ENCODE results near the gene ATOH8. TPM values are rescaled to one million over a fixed set of nuclear protein-coding genes. Genes with fewer than 3 reads are reported as not detected.

Gene ATOH8
- total and polyA plus RNA-seq, 2 donors (not counting 3 experiments of a cell fraction or from before 2014, with no cell fraction given), result 10.3 to 12.8 TPM

DNA sequence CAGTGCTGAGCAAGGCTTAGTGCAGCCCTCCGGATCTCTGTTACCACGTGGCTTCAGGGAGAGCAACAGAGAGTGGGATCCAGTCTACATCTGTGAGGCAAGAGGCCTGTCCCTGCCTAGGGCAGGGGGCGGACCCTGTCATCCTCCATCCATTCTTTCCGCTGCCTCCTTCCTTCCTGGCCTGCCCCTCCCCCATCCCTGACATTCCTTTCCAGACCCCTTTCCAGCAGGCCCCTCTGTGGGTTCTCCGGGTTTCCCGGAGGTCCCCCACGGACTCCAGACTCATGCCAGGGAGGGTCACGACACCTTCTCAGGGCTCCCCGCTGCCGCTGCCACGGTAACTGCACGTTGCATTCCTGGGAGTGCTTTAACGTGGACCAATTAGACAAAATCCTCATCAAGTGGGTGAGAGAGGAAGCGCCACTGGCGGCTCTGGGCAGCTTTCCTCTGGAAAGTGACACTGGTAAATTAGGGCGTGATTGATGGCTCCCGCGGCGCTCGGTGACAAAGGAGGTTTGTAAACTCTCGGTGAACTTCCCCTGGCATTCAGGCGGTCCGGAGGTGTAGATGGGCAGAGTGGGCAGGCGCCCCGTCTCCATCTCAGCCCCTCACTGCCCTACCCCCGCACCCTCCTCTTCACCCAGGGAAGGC, 11.4 kb downstream of the ATOH8 start:
- H3K79me2 ChIP-seq (ENCODE audit: control insufficient read depth, insufficient read depth, low read length), result no peaks in the 10 kb centered on the region
- peaks cover 35% of the 10 kb centered on the region for H3K4me1 ChIP-seq (ENCODE audit: control insufficient read depth, extremely low read depth, insufficient read depth, low read length)
- FAIRE-seq (no peak), DNase-seq (ENCODE audit: low read depth, low spot score) (peak; percentile 30)
- peak overlapping the region; percentile 15 for H2AFZ ChIP-seq (ENCODE audit: low read depth, low read length)
- no peaks in the 10 kb centered on the region for H3K27me3 ChIP-seq (ENCODE audit: control insufficient read depth in 2 of 2, insufficient read depth in 2 of 2, low read length in 2 of 2)
- H3K4me3 ChIP-seq (replicated peaks in 1 of 3; ENCODE audit: insufficient read depth in 1 of 3, low read depth in 1 of 3, low read length in 3 of 3), result no peak overlapping the region
- no peak overlapping the region for H3K4me2 ChIP-seq (ENCODE audit: insufficient read depth, low read length)
- TF ChIP-seq EZH2 (IDR thresholded peaks at IDR 0.05; ENCODE audit: borderline replicate concordance, low read depth, low read length, severe bottlenecking) (no peak), POLR2AphosphoS5 (IDR thresholded peaks at IDR 0.05; ENCODE audit: insufficient read depth, low read depth, low read length) (no peak), JUN (IDR thresholded peaks at IDR 0.05; ENCODE audit: borderline replicate concordance, insufficient read depth, insufficient read length, low read depth) (no peak), POLR2A (IDR thresholded peaks at IDR 0.05; ENCODE audit: low read depth, low read length) (no peak), GATA2 (IDR thresholded peaks at IDR 0.05; ENCODE audit: insufficient read depth, insufficient read length, low read depth, low read length) (no peak)
- H4K20me1 ChIP-seq (replicated peaks; ENCODE audit: control insufficient read depth, extremely low read depth, insufficient read depth, low read length), result no peaks in the 10 kb centered on the region
- no peaks in the 10 kb centered on the region for H3K9me1 ChIP-seq (replicated peaks; ENCODE audit: control insufficient read depth, extremely low read depth, insufficient read depth, low read length)
- CTCF ChIA-PET, result interaction anchor here (0.6 to 2.7 kb wide), 4 partner anchors 15 to 62 kb away, joined by 3 to 10 read pairs (median 4); no protein-coding TSS in a partner anchor
- no peaks in the 10 kb centered on the region for H3K36me3 ChIP-seq (ENCODE audit: control insufficient read depth in 2 of 2, extremely low read depth in 1 of 2, insufficient read depth in 2 of 2, low read length in 2 of 2)
- H3K9ac ChIP-seq (replicated peaks; ENCODE audit: extremely low read depth, insufficient read depth, low read length), result no peak overlapping the region
- intact Hi-C loops (cut with micrococcal nuclease) (loop anchor here (1.0 kb wide), 1 partner anchor 10 kb away; no protein-coding TSS in a partner anchor), dilution Hi-C loops (cut with MboI; ENCODE audit: extremely low pct_ligation_motif_present, low sequenced_read_pairs) (no loop called here)
- POLR2A ChIA-PET, result no interaction called here
- no TSS peak for BruUV-seq (replicated peaks)
- no peaks in the 10 kb centered on the region for H3K9me3 ChIP-seq (replicated peaks; ENCODE audit: control insufficient read depth, insufficient read depth, low read length)
- peak overlapping the region; percentile 40 for H3K27ac ChIP-seq (ENCODE audit: insufficient read depth, low read depth, low read length)

DNA sequence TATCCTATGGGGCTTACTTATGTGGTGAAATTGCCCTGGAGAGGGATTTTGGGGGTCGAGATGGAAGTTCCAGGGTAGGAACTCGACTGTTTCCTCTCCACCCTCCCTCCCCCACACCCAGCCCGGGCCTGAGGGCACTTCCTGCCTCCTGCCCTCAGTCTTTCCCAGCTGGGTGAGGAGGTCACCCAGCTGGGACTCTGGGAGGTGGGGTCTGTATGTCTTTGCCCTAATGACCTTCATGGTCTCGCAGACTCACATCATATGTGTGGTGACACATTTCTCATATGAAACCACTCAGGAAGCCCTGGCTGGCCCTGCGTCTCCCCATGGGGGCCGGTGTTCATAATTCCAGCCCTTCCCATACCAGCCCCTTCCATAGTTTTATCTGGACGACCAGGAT, 12.4 kb downstream of the ATOH8 start:
- no peak overlapping the region for H2AFZ ChIP-seq (ENCODE audit: low read depth, low read length)
- no peaks in the 10 kb centered on the region for H4K20me1 ChIP-seq (replicated peaks; ENCODE audit: control insufficient read depth, extremely low read depth, insufficient read depth, low read length)
- peak overlapping the region; percentile 40 for H3K27ac ChIP-seq (ENCODE audit: insufficient read depth, low read depth, low read length)
- H3K27me3 ChIP-seq (ENCODE audit: control insufficient read depth in 2 of 2, insufficient read depth in 2 of 2, low read length in 2 of 2), result no peaks in the 10 kb centered on the region
- intact Hi-C loops (cut with micrococcal nuclease), result no loop called here
- peak overlapping the region; percentile 31 for H3K4me2 ChIP-seq (ENCODE audit: insufficient read depth, low read length)
- dilution Hi-C loops (cut with MboI; ENCODE audit: extremely low pct_ligation_motif_present, low sequenced_read_pairs), result no loop called here
- ChIA-PET CTCF (interaction anchor here (1.0 to 1.2 kb wide), 4 partner anchors 16 to 61 kb away, joined by 3 to 4 read pairs (median 4); no protein-coding TSS in a partner anchor), POLR2A (no interaction called here)
- peak overlapping the region; percentile 53 for H3K9ac ChIP-seq (replicated peaks; ENCODE audit: extremely low read depth, insufficient read depth, low read length)
- FAIRE-seq (peak; percentile 85), DNase-seq (ENCODE audit: low read depth, low spot score) (peak; percentile 47)
- BruUV-seq (replicated peaks), result no TSS peak
- H3K9me1 ChIP-seq (replicated peaks; ENCODE audit: control insufficient read depth, extremely low read depth, insufficient read depth, low read length), result no peaks in the 10 kb centered on the region
- H3K4me1 ChIP-seq (ENCODE audit: control insufficient read depth, extremely low read depth, insufficient read depth, low read length), result peaks cover 37% of the 10 kb centered on the region
- peak; percentile 22 for TF ChIP-seq GATA2 (IDR thresholded peaks at IDR 0.05; ENCODE audit: insufficient read depth, insufficient read length, low read depth, low read length)
- TF ChIP-seq, protein P1, sequence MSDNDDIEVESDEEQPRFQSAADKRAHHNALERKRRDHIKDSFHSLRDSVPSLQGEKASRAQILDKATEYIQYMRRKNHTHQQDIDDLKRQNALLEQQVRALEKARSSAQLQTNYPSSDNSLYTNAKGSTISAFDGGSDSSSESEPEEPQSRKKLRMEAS (IDR thresholded peaks at IDR 0.05; ENCODE audit: insufficient read depth, insufficient read length), result no peak
- TF ChIP-seq JUN (IDR thresholded peaks at IDR 0.05; ENCODE audit: borderline replicate concordance, insufficient read depth, insufficient read length, low read depth), result no peak
- peak; percentile 72 for TF ChIP-seq POLR2AphosphoS5 (IDR thresholded peaks at IDR 0.05; ENCODE audit: insufficient read depth, low read depth, low read length)
- TF ChIP-seq CTCF (IDR thresholded peaks at IDR 0.05; ENCODE audit: extremely low read depth in 1 of 2, insufficient read depth in 1 of 2, low read depth in 1 of 2, low read length in 2 of 2), result no peak
- peak; percentile 61 for TF ChIP-seq FOS (IDR thresholded peaks at IDR 0.05; ENCODE audit: borderline replicate concordance, insufficient read depth, low read length)
- no peak for TF ChIP-seq MYC (IDR thresholded peaks at IDR 0.05; ENCODE audit: low read depth, low read length)
- no peak for TF ChIP-seq EZH2 (IDR thresholded peaks at IDR 0.05; ENCODE audit: borderline replicate concordance, low read depth, low read length, severe bottlenecking)
- TF ChIP-seq POLR2A (IDR thresholded peaks at IDR 0.05; ENCODE audit: low read depth, low read length), result no peak
- H3K79me2 ChIP-seq (ENCODE audit: control insufficient read depth, insufficient read depth, low read length), result no peaks in the 10 kb centered on the region
- H3K36me3 ChIP-seq (ENCODE audit: control insufficient read depth in 2 of 2, extremely low read depth in 1 of 2, insufficient read depth in 2 of 2, low read length in 2 of 2), result no peaks in the 10 kb centered on the region
- no peaks in the 10 kb centered on the region for H3K9me3 ChIP-seq (replicated peaks; ENCODE audit: control insufficient read depth, insufficient read depth, low read length)
- no peak overlapping the region for H3K4me3 ChIP-seq (replicated peaks in 1 of 3; ENCODE audit: insufficient read depth in 1 of 3, low read depth in 1 of 3, low read length in 3 of 3)

Data from endothelial cell of umbilical vein (primary cell).